Measurements from ENCODE around the gene GLP2R.

The GLP2R gene

DNA sequence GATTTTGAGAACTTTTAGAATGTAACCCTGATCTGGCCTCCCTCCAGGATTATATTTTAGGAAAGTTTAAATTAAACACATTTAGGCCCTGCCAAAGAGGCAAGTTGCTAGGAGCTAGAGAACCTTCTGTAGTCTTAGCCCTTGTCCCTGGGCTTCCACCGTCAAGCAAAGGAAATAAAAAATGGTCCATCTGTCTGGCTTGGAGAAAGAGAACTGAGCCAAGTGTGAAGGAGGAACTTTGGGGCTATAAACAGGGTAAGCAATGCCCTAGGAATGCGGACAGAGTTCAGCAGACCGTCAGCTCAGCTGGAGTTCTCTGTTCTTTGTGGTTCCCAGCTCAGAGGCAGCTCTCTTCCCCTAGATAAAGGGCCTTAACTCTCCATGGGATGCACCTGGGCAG lies 49.7 kb downstream of the GLP2R start:
- no peaks in the 10 kb centered on the region for H3K36me3 ChIP-seq
- TF ChIP-seq, protein P1, sequence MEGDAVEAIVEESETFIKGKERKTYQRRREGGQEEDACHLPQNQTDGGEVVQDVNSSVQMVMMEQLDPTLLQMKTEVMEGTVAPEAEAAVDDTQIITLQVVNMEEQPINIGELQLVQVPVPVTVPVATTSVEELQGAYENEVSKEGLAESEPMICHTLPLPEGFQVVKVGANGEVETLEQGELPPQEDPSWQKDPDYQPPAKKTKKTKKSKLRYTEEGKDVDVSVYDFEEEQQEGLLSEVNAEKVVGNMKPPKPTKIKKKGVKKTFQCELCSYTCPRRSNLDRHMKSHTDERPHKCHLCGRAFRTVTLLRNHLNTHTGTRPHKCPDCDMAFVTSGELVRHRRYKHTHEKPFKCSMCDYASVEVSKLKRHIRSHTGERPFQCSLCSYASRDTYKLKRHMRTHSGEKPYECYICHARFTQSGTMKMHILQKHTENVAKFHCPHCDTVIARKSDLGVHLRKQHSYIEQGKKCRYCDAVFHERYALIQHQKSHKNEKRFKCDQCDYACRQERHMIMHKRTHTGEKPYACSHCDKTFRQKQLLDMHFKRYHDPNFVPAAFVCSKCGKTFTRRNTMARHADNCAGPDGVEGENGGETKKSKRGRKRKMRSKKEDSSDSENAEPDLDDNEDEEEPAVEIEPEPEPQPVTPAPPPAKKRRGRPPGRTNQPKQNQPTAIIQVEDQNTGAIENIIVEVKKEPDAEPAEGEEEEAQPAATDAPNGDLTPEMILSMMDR (IDR thresholded peaks at IDR 0.05; ENCODE audit: low read depth, low read length): no peak
- no peak for DNase-seq

DNA sequence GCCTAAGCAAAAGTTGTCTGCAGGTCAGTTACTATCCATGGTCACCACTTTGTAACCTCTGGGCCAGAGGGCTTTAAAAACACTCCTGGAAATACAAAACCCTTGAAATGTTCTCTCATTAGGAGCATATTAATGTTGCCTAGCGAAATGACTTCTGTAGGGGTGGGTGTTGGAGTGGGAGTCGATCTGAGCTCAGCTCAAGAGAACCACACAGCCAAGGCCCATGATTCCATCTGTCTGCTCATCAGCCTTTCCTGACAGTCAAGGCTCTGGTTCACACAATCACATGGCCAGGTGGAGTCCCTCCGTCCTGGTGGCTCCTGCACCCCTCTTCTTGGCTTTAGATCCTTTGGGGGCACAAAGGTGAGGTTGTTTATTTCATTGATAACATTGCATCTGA lies 52.6 kb downstream of the GLP2R start:
- Histone ChIP-seq H3K4me1 (no peaks in the 10 kb centered on the region), H3K4me3 (ENCODE audit: low read depth, low read length) (no peak overlapping the region), H3K27me3 (no peaks in the 10 kb centered on the region), H3K36me3 (no peaks in the 10 kb centered on the region), H3K9me3 (no peaks in the 10 kb centered on the region)
- TF ChIP-seq, protein P1 (IDR thresholded peaks at IDR 0.05; ENCODE audit: low read depth, low read length): no peak
- no peak for DNase-seq

More for the DNA sequence above, 49.7 kb downstream of the GLP2R start:
- no peak overlapping the region for H3K4me3 ChIP-seq (ENCODE audit: low read depth, low read length)
- H3K9me3 ChIP-seq: no peaks in the 10 kb centered on the region
- no peaks in the 10 kb centered on the region for H3K27me3 ChIP-seq
- no peaks in the 10 kb centered on the region for H3K4me1 ChIP-seq

DNA sequence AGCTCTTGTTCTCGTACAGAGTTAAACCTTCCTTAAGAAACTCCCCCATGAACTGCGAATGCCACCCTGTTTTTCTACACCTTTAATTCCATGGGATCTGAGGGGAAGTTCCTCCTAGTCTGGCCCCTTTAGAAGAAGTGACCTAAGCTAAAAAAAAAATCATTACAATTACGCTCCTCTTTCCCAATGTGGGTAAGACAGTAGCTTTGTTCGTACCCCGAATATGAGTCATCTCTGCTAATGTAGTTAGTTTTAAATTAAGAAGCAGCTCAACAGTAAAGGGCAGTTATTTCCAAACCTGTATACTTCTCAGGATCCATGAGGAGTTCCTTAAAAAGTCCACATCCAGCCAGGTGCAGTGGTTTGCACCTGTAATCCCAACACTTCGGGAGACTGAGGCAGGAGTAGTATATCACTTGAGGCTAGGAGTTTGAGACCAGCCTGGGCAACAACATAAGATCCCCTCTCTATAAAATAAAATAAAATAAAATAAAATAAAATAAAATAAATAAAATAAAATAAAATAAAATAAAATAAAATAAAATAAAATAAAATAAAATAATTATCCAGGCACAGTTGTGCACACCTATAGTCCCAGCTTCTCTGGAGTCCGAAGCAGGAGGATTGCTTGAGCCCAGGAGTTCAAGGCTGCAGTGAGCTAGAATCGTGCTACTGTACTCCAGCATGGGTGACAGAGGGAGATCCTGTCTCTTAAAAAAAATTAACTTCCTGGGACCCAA lies 53.2 kb downstream of the GLP2R start:
- H3K36me3 ChIP-seq: no peaks in the 10 kb centered on the region
- H3K4me3 ChIP-seq (ENCODE audit: low read depth, low read length): no peak overlapping the region
- no peaks in the 10 kb centered on the region for H3K9me3 ChIP-seq
- H3K27me3 ChIP-seq: no peaks in the 10 kb centered on the region
- DNase-seq: no peak
- H3K4me1 ChIP-seq: no peaks in the 10 kb centered on the region
- TF ChIP-seq, protein P1 (IDR thresholded peaks at IDR 0.05; ENCODE audit: low read depth, low read length): no peak

DNA sequence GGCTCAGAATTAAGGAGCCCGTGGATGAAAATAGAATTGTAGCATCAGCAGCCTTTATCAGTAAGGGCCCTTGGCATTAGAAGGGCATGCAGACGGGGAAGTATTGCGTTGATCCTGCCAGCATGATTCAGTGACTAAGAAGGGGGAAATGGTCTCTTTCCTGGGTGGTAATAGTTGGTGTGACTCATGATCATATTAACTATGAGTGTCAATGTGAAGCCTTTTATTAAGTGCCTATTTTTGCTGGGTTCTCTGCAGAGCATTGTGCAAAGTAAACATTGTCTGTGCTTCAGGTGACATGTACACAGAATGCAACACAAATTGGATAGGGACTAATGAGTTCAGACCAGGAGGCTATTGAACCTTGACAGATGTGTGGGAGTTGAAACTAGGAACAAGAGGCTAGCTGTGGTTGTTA lies 54.9 kb downstream of the GLP2R start:
- Histone ChIP-seq H3K9me3 (no peaks in the 10 kb centered on the region), H3K4me1 (no peaks in the 10 kb centered on the region), H3K27me3 (no peaks in the 10 kb centered on the region), H3K4me3 (ENCODE audit: low read depth, low read length) (no peak overlapping the region), H3K36me3 (no peaks in the 10 kb centered on the region)
- DNase-seq: no peak
- TF ChIP-seq, protein P1 (IDR thresholded peaks at IDR 0.05; ENCODE audit: low read depth, low read length): no peak

DNA sequence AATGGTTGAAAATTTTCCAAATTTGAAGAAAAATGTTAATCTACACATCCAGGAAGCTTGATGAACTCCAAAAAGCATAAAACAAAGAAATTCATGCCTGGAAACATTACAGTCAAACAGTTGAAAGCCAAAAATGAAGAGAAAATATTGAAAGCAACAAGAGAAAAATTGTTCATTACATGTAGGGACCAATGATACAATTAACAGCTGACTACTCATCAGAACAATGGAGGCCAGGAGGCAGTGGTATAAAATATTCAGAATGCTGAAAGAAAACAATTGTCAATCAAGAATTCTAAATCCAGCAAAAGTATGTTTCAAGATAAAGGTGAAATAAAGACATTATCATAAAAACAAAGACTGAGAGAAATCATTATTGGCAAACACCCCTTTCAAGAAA lies 57.7 kb downstream of the GLP2R start:
- no peaks in the 10 kb centered on the region for H3K4me1 ChIP-seq
- no peaks in the 10 kb centered on the region for H3K36me3 ChIP-seq

More for the DNA sequence above, 57.7 kb downstream of the GLP2R start:
- no peaks in the 10 kb centered on the region for H3K27me3 ChIP-seq
- no peak for DNase-seq
- no peaks in the 10 kb centered on the region for H3K9me3 ChIP-seq
- H3K4me3 ChIP-seq (ENCODE audit: low read depth, low read length): no peak overlapping the region
- TF ChIP-seq, protein P1 (IDR thresholded peaks at IDR 0.05; ENCODE audit: low read depth, low read length): no peak

Measured in BE2C (cell line).